HG02852 (cell line): ENCODE measurements around the gene PRORP.
"Not testable (repeated sequence)": the region's sequence is repeated elsewhere in the genome, so short reads cannot be mapped to it uniquely, and the experiment has no call there.

Experiments
- ATAC-seq: cut with Tn5 transposase; IDR thresholded peaks from one replicate; pipeline ENCODE4 v1.9.1; 2021; ENCODE audit warnings: mild to moderate bottlenecking, moderate library complexity; ENCODE audit not compliant: unreplicated experiment

PRORP gene

DNA sequence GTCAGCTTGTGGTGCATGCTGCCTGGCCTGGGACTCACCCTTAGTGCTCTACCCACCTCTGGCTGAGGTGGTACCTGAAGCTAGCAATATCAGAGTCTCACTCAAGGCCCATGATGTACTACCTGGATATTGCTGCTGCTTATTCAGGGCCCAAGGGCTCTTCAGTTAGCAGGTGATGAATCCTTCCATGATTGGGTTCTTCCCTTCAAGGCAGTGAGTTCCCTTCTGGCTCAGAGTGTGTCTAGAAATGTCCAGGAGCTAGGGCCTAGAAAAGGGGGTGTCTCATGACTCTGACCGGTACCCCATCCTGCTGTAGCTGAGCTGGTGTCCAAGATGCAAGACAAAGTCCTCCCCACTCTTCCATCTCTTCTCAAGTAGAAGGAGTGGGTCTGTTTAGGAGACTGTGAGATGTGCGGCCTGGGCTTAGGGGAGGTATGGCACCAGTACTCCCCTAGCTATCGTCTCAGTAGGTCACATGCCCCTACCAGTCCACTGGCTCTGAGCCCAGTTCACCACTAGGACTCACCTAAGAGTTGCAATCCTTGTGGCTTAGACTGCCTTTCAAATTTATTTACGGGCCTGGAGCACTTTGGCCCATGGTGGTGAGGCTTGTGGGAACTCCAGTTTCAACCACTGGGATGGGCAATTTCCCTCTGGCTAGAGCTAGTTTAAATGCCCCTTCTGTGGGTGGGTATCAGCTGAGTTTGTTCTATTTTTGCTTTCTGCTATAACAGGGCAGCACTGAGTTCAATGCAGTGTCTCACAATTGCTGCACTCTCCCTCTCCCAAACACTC lies 12.2 kb downstream of the PRORP start:
- no peak for ATAC-seq

DNA sequence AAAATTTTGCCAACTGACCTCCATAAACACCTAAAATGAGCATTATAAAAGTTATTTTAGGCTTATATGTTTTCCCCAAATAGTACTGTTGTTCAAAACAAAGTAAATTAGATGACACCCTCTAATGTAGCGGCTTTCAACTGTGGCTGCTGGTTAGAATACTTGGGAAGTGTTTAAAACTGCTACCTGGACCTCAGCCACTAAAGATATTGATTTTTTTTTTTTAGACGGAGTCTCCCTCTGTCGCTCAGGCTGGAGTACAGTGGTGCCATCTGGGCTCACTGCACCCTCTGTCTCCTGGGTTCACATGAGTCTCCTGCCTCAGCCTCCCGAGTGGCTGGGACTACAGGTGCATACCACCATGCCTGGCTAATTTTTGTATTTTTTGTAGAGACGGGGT lies 16.2 kb downstream of the PRORP start:
- ATAC-seq: no peak

DNA sequence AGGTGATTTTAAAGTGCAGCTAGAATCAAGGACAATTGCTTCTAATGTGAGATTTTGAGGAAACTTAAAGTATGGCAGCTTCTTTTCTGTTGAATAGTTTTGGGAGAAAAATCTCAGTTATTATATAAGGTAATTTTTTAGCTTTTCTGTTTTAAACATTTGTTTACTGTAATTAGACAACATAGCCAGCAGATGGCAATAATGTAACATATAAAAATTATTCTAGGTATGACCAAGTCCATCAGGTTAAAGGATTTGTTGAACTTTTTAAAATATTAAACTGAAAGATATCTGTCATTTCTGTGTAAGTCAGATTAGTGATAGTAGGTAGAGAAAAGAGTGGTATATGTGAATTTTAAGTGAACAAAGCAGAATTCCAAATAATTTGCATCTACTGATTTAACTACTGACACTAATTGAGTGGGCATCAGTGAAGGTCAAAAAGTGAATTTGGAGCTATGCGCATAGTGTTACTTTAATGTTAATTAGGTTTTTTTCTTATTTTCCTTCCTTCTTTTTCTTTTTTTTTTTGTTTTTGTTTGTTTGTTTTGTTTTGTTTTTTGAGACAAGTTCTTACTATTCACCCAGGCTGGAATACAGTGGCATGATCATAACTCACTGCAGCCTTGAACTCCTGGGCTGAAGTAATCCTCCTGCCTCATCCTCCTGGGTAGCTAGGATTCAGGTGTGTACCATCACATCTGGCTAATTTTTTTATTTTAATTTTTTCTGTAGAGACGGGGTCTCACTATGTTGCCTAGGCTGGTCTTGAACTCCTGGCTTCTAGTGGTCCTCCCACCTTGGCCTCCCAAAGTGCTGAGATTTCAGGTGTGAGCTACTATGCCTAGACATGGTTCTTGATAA lies 18.6 kb downstream of the PRORP start:
- ATAC-seq: no peak

DNA sequence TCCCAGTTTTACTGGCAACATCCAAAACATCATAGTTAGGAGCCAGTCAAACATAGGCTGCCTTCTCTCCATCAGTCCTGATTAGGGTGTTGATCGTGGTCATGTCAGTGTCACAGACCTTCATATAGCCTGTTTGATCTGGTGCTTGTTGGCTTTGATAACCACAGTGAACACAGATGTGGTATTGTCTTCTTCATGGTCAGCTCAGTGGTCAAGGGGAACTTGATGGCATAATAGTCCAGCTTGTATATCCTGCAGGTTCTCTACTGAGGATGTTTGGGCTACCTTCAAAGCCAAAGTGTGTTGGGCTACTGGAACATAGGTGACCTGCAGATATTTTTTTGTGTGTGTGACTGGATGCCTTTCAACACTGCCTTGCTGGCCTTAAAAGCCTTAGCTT lies 21.7 kb downstream of the PRORP start:
- no peak for ATAC-seq

DNA sequence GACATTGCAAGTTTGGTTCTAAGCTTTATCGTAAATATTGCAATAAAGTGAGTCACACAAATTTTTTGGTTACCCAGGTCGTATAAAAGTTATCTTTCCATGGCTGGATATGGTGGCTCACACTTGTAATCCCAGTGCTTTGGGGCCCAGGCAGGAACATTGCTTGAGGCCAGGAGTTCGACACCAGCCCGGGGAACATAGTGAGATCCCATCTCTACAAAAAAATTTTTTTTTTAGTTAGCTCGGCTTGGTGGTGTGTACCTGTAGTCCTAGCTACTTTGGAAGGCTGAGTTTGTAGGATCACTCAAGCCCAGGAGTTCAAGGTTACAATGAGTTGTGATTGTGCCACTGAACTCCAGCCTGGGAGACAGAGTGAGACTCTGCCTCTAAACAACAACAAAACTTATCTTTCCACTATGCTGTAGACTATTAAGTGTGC lies 24.4 kb downstream of the PRORP start:
- no peak for ATAC-seq

DNA sequence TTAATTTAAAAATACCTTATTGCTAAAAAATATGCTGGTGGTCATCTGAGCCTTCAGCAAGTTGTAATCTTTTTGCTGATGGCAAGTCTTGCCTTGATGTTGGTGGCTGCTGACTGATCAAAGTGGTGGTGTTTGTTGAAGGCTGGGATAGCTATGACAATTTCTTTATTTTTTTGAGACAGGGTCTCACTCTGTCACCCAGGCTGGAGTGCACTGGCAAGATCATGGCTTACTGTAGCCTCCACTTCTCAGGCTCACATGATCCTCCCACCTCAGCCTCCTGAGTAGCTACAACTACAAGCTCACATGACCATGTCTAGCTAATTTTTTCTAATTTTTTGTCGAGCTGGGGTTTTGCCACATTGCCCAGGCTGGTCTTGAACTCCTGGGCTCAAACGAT lies 24.8 kb downstream of the PRORP start:
- ATAC-seq: no peak

DNA sequence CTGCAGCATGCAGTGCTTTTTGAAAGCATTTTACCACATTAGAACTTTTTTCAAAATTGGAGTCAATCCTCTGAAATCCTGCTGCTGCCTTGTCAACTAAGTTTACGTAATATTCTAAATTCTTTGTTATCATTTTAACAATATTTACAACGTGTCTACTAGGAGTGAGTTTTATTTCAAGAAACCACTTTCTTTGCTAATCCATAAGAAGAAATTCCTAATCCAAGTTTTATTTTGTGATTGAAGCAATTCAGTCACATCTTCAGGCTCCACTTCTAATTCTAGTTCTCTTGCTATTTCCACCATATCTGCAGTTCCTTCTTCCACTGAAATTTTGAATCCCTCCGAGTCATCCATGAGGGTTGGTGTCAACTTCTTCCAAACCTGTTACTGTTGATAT lies 25.4 kb downstream of the PRORP start:
- no peak for ATAC-seq

DNA sequence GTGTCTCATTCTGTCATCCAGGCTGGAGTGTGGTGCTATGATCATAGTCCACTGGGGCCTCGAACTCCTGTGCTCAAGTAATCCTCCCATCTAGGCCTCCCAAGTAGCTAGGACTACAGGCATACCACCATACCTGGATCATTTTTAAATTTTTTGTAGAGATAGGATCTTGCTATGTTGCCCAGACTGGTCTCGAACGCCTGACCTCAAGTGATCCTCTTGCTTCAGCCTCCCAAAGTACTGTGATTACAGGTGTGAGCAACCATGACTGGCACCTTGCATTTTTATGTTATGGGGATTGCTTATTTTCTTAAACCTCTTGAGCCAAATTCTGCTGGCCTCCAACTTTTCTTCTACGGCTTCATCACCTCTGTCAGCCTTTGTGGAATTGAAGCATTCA lies 26.9 kb downstream of the PRORP start:
- no peak for ATAC-seq

DNA sequence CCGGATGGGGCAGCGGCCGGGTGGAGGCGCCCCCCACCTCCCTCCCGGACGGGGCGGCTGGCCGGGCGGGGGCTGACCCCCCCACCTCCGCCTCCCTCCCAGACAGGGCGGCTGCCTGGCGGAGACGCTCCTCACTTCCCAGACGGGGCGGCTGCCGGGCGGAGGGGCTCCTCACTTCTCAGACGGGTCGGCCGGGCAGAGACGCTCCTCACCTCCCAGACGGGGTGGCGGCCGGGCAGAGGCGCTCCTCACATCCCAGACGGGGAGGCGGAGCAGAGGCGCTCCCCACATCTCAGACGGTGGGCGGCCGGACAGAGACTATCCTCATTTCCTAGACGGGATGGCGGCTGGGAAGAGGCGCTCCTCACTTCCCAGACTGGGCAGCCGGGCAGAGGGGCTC lies 30.2 kb downstream of the PRORP start:
- not testable (repeated sequence) for ATAC-seq

DNA sequence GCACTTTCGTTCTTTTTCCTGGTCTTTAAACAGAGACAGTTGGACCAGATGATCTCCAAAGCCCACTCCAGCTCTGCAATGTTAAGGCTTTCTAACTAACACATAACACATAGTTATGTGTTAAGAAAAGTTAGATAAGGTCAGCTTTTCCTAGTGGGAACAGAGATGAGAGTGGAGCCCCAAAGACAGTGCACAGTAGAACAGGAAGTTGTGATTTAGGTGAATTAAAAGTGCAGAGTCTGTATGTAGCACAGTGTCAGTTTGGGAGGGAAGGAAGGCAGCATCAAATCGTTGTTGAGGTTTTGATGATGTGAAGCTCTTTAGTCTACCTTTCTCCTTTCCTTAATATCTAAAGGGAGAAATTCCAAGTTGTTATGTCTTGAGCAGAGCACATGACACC lies 31.7 kb downstream of the PRORP start:
- no peak for ATAC-seq

DNA sequence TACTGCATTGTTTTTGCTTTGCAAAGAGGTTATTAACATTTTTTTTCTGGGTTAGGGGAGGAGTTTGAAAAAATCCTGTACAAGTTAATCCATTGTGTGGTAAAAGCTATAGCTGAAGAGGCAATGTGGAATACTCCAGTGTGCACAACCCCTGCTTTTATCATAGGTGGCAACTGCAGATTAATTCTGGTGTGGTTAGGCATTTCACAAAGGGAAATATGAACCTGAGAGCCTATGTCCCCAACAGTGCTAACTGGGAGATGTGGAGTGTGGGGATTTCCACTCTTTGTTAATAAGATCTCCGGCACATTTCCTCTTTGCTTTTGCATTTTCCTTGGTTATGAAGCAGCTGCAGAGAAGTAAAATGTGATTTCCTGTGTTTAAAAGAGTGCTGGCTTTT lies 33.6 kb downstream of the PRORP start:
- peak; percentile 57 for ATAC-seq

DNA sequence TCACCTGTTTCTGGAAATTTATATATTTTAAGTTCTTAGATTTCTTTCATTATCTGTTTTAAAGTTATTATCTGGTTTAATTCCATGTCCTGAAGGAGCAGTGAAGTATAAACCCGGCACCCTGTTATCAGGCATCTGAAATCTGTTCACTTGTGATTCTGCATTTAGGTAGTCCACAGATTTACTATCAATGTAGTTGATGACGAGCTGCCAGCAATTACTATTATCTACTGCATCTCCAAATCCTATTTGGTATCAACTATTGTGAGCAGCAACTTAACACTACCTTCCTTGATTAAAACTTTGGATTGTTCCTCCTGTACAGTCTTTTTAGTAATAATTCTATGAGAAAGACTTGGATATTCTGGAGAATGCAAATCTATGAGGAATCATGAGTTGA lies 36.1 kb downstream of the PRORP start:
- no peak for ATAC-seq

DNA sequence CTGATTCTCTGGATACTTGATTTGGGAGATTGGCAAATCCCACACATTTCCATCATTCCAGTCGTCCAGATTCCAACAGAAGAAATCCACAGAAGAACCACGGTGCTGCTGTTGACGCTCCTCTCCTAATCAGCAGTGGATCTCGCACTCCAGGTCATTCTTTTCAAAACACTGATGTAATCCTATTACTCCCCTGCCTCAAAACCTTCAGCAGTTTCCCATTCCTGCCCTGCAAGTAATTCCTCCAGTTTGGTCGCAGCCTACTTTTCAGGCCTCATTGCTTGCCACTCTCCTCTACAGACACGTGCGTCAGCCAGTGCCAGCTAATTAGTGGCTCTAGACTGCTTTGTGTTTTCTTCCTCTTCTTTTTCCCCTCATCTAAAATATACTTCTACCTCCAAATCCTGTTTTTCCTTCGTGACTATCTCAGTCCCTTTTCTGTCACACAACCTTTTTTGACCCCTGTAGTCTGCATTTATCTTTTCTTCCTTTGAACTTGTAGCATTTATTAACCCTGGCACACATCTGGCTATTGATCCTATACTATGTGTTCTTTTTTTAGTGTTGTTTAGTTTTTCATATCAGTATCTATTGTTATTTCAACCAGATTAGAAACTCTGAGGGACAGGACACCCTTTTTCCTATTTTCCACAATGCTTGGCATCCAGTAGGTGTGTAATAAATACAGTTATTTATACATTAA lies 36.8 kb downstream of the PRORP start:
- no peak for ATAC-seq

DNA sequence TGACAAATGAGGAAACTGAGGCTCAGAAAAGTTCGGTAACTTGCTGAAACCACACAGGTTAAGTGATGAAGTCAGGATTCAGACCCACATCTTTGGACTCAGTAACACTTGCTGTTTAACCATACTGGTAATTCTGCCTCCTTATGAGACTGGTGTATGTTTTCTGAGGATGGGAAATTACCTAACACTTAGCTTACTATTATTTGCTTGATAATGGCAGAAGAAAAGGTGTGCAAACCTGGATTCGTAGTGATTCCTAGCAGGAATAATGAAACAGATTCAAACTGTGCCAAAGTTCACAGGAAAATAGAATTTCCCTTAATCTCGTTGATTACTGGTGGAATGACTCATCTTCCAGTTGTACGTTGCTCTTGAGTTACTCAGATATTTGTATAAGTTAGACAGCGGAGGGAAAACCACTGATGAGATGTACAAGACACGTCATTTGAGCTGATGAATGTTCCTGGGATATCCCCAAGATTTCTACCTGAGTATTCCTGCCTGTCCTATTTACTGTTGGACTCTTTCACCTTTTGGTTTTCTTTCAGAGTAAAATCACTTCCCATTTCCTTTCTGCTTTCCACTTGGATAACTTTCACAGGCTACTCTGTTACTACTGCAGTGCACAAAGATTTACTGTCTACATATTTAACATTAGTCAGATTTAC lies 37.5 kb downstream of the PRORP start:
- ATAC-seq: peak; percentile 46

DNA sequence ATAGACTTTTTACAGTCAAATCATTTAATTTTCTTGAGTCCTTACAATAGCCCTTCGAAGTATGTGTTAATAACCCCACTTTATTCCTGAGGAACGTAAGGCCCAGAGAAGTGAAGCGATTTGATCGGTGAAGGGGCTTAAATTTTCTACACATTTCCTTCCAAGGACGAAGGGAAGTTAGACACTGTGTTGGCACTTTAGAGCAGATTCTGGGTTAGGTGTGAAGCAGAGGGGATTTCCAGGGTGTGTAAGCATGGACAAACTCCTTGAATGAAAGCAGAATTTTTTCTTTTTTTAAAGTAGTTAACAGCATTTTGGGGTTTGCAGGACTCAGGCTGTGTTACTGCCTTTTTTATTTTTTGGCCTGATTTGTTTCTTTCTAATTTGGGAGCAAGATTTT lies 38.9 kb downstream of the PRORP start:
- no peak for ATAC-seq

DNA sequence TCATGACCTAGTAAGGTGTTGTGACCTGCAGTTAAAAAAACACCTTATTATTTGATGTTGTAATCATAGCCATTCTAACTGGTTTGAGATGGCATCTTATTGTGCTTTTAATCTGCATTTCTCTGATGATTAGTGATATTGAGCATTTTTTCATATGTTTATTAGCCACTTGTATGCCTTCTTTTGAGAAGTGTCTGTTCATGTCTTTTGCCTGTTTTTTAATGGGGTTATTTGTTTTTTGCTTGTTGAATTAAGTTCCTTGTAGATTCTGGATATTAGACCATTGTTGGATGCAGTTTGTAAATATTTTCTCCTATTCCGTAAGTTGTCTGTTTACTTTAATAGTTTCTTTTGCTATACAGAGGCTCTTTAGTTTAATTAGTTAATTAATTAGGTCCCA lies 41.0 kb downstream of the PRORP start:
- ATAC-seq: no peak

DNA sequence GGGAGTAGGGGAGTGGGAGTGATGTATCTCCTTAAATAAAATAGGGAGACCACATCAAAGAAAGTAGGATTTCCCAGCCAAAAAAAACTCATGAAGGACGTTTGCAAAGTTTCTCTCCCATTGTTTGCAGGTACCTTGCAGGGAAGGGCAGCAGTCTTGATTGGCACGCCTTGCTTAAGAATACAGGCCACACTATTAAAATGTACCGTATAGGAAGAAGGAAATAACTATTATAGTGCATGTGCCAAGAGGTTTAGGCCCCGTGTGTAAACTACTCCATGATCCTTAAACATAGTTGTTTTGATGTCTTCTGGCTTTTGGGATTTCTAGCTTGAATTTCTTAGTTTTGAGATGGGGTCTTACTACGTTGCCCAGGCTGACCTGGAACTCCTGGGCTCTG lies 42.5 kb downstream of the PRORP start:
- ATAC-seq: no peak

DNA sequence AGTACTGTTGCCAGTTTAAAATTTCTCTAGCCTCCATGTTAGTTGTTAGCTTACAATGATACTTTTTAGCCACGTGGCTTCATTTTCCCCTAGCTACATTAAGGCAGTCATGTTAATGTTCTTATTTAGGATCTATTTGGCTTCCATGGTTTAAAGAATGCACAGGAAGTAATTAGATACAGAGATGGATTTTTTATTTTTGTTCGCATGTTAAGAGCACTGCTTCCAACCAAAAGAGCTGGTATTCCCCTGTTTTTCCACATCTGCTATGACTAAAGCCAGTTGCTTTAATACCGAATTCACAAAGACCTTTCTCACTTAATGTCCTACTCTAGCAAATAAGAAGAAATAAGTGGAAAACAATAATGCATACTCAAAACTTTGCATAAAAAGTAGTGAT lies 45.1 kb downstream of the PRORP start:
- no peak for ATAC-seq
